Stimulated activated memory B cell treated with anti-CD40 and anti-IgM and Interleukin-4, amounts not matched to agents 10 μg/mL and 1 μg/mL and 100 μg/mL, for 72 hours (primary cell): Measurements from ENCODE around the gene CCP110.

Source experiments
- ATAC-seq: fragments of 150-1000 bp; cut with Tn5 transposase; 2 replicates; pipeline ENCODE4 v1.10.0; 2021
- H3K27ac Mint-ChIP-seq: one replicate; pipeline ENCODE4 v1.8.0; 2022; ENCODE audit warnings: mild to moderate bottlenecking, mixed read lengths
- H3K27me3 Mint-ChIP-seq: one replicate; pipeline ENCODE4 v1.8.0; 2022; ENCODE audit warnings: mixed read lengths
- H3K36me3 Mint-ChIP-seq: one replicate; pipeline ENCODE4 v1.8.0; 2022; ENCODE audit warnings: mixed read lengths
- H3K4me1 Mint-ChIP-seq: one replicate; pipeline ENCODE4 v1.8.0; 2022; ENCODE audit warnings: mixed read lengths
- H3K4me3 Mint-ChIP-seq: one replicate; pipeline ENCODE4 v1.8.0; 2022; ENCODE audit warnings: mild to moderate bottlenecking, moderate library complexity, mixed read lengths
- H3K9me3 Mint-ChIP-seq: one replicate; pipeline ENCODE4 v1.8.0; 2022; ENCODE audit warnings: mixed read lengths

CCP110 gene

DNA sequence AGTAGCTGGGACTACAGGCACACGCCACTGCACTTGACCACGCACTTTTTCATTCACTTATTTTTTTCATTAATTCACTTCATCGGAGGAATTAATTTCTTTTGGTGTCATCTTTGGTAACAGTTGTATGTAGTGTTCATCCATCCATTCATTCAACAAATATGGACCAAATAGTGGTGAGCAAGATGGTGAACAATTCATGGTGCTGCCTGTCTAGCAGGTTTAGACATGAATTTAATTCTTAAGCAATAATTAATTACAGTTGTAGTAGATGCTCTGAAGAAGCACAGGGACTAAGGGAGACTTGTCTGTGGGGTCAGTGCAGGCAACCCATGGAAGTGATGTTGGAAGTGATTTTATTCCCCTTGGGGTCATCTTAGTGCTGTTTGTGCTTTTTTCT is 24.3 kb upstream of the CCP110 start:
- H3K9me3 Mint-ChIP-seq, result no peaks in the 10 kb centered on the region
- peaks cover 27% of the 10 kb centered on the region for H3K36me3 Mint-ChIP-seq
- no peak for ATAC-seq
- H3K4me3 Mint-ChIP-seq, result no peak overlapping the region
- H3K27ac Mint-ChIP-seq, result no peak overlapping the region
- H3K27me3 Mint-ChIP-seq, result no peaks in the 10 kb centered on the region
- H3K4me1 Mint-ChIP-seq, result no peaks in the 10 kb centered on the region

DNA sequence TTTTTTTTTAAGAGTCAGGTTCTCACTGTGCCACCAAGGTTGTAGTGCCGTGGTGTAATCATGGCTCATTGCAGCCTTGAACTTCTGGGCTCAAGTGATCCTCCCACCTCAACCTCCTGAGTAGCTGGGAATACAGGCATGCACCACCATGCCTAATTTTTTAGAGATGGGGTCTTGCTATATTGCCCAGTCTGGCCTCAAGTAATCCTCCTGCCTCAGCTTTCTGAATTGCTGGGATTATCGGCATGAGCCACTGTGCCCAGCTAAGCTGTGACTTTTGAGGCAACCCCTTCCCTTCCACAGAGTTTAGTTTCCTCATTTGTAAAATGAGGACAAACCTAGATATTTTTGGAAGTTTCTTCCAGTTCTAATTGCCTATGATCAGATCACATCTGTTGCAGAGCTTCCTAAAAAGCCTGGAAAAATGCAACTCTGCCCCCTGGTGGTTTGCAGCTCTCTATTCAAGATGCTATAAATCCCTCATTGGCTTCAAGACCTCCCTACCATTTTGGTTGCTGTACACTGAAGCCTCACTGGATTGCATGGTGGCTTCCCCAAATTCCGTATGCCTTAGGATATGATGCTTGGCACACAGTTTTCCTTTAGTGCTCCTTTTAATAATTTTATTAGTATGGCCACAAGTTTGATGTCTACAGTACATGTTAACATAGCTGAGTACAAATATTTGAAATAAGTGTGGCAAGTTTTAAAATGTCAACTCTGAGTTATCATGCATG is 21.2 kb upstream of the CCP110 start:
- Mint-ChIP-seq H3K27ac (no peak overlapping the region), H3K27me3 (no peaks in the 10 kb centered on the region), H3K36me3 (peaks cover 53% of the 10 kb centered on the region), H3K4me1 (no peaks in the 10 kb centered on the region), H3K4me3 (no peak overlapping the region), H3K9me3 (no peaks in the 10 kb centered on the region)
- ATAC-seq, result peak; percentile 64

DNA sequence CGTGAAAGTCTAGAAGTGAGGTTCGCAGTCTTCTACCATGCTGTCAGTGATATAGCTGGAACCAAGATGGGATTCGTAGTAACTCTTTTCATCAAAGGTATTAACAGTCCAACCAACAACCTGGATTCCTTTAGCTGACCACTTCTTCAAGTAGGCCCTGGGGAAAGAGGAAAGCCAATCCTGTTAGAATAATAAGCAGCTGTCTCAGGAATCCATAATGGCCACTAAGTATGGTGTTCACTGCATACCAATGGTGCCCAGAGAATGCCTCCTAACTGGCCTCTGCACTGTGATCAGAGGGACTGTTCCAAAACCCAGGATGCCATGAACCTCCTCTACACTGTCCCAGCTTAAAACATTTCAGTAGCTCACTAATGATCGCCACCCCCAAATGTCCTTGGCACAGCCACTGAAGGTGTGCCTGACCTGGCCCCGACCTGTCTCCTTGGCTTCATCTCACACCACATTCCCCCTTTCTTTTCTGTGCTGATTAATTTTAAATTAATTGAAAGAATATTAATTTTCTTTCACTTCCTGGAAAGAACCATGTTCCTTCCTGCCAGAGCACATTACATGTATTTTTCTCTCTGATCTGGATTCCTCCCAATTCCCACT is 20.2 kb upstream of the CCP110 start:
- Mint-ChIP-seq H3K27me3 (no peaks in the 10 kb centered on the region), H3K9me3 (no peaks in the 10 kb centered on the region), H3K36me3 (peaks cover 51% of the 10 kb centered on the region), H3K4me1 (no peaks in the 10 kb centered on the region), H3K27ac (no peak overlapping the region), H3K4me3 (no peak overlapping the region)
- ATAC-seq, result no peak

DNA sequence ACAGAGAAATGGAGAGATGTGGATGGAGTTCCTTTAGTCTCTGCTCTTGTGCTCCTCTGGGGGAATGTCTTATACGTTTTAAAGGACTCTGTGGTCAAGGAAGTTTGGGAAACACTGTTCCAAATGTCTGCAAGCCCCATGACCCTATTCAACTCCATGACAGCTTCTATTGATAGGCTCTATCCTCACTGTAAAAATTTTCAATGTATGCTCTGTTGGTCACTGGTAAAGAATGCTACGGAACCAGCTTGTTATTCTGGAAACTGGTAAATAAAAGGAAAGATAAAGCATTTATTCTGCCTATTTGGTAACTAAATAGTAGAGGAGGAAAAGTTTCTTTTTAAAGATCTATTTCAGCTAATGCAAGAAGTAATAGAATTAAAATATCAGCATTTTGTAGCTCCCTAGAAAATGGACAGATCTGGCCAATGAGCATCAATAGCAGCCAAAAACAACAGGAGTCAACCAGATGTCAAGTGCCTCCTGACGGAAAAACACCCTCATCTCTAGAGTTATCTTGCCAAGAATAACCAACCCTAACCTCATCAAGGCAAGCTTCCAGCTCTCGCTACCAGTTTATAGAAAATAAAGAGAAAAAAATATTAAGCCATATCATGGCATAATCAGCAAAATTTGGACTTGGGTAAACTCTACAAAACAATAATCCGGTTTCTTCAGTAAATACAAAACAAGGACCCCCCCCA is 18.0 kb upstream of the CCP110 start:
- no peaks in the 10 kb centered on the region for H3K4me1 Mint-ChIP-seq
- ATAC-seq, result no peak
- H3K9me3 Mint-ChIP-seq, result no peaks in the 10 kb centered on the region
- no peak overlapping the region for H3K4me3 Mint-ChIP-seq
- H3K36me3 Mint-ChIP-seq, result peaks cover 45% of the 10 kb centered on the region
- no peaks in the 10 kb centered on the region for H3K27me3 Mint-ChIP-seq
- no peak overlapping the region for H3K27ac Mint-ChIP-seq

DNA sequence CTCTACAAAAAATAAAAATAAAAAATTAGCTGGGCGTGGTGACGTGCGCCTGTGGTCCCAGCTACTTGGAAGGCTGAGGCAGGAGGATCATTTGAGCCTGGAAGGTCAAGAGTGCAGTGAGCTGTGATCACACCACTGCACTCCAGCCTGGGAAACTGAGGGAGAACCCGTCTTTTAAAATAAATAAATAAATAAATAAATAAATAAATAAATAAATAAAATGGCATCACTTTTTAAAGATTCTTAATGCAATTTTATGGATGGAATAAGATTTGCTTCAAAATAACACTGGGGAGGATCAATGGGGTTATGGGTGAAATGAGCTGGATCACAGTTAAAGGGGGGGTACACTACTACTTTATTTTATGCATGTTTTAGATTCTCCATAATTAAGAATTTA is 16.8 kb upstream of the CCP110 start:
- no peak for ATAC-seq
- Mint-ChIP-seq H3K9me3 (no peaks in the 10 kb centered on the region), H3K27ac (no peak overlapping the region), H3K27me3 (no peaks in the 10 kb centered on the region), H3K36me3 (peaks cover 44% of the 10 kb centered on the region), H3K4me3 (no peak overlapping the region), H3K4me1 (no peaks in the 10 kb centered on the region)

DNA sequence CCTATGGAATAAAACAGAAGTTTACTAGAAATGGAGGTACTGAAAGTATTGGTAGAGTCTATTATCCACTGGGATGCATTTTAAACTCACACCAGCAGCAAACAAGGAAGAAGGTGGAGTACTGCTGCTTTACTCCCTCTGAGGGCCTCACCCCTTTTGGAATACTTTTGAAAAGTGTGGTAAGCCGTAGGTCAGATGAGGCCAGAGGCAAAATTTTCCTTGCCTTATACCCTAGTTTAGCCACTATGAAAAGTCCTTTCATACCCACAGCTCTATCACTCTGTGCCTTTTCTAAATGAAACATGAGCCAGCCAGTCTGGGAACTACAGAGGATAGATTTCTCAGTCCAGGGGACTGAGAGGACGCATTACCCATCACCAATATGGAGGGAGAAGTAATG is 15.9 kb upstream of the CCP110 start:
- H3K36me3 Mint-ChIP-seq, result peaks cover 51% of the 10 kb centered on the region
- no peak for ATAC-seq
- H3K4me3 Mint-ChIP-seq, result no peak overlapping the region
- peaks cover under 1% of the 10 kb centered on the region for H3K4me1 Mint-ChIP-seq
- no peaks in the 10 kb centered on the region for H3K9me3 Mint-ChIP-seq
- H3K27ac Mint-ChIP-seq, result no peak overlapping the region
- H3K27me3 Mint-ChIP-seq, result no peaks in the 10 kb centered on the region

DNA sequence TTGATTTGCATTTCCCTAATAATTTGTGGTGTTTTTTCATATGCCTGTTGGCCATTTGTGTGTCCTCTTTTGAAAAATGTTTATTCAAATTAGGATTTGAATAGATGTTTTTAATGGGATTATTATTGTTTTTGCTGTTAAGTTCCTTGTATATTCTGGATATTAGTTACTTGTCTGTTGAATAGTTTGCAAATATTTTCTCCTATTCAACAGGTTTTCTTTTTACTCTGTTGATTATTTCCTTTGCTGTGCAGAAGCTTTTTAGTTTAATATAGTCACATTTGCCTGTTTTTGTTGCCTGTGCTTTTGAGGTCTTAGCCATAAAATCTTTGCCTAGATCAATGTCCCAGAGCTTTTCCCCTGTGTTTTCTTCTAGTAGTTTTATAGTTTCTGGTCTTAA is 11.4 kb upstream of the CCP110 start:
- no peak overlapping the region for H3K4me3 Mint-ChIP-seq
- peaks cover 17% of the 10 kb centered on the region for H3K4me1 Mint-ChIP-seq
- ATAC-seq, result no peak
- H3K9me3 Mint-ChIP-seq, result no peaks in the 10 kb centered on the region
- H3K27me3 Mint-ChIP-seq, result no peaks in the 10 kb centered on the region
- peaks cover 49% of the 10 kb centered on the region for H3K36me3 Mint-ChIP-seq
- H3K27ac Mint-ChIP-seq, result no peak overlapping the region

DNA sequence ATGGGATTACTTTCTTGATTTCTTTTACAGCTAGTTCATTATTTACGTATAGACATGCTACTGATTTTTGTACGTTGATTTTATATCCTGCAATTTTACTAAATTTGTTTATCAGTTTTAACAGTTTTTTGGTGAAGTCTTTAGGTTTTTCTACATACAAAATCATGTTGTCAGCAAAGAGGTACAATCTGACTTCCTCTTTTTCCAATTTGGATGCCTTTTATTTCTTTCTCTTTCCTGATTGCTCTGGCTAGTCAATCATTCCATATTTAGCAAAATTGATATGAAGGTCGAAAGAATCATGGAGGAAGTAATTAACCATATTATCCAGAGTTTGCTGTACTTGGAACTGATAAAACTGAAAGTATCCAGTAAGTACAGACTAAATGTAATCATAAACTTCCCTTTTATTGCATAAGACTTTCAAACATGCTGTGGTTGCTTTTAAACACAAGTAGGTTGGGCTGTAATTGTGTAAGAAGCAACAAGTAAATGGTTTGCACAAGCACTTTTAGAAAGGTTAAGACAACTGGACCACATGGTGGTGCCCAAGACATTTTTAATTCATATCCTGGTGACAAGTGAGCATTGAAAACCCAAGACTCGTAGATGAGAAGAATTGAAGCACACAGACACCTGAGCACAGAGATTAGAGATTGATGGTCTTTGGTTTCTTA is 10.2 kb upstream of the CCP110 start:
- H3K4me3 Mint-ChIP-seq, result no peak overlapping the region
- ATAC-seq, result no peak
- H3K4me1 Mint-ChIP-seq, result peaks cover 22% of the 10 kb centered on the region
- no peak overlapping the region for H3K27ac Mint-ChIP-seq
- no peaks in the 10 kb centered on the region for H3K9me3 Mint-ChIP-seq
- H3K36me3 Mint-ChIP-seq, result peaks cover 49% of the 10 kb centered on the region
- H3K27me3 Mint-ChIP-seq, result no peaks in the 10 kb centered on the region

DNA sequence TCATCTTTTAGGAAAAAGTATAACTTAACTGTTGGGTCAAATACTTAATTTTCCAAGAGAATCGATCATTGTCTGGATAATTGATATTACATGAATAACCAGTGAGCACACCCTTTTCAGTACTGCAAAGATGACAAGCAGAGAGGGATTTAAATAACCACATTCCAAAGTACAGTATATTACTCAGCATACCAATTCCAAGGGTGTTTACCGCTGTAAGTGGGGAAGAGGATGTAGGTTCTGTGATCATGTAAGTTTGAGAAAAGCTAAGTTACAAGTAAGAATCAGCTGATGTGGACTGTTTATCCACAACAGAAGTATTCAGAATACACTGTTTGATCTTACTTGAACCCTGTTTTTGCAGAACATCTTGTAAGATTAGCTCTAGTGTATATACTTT is 8.0 kb upstream of the CCP110 start:
- H3K9me3 Mint-ChIP-seq, result no peaks in the 10 kb centered on the region
- no peak overlapping the region for H3K27ac Mint-ChIP-seq
- H3K4me1 Mint-ChIP-seq, result peaks cover 37% of the 10 kb centered on the region
- H3K27me3 Mint-ChIP-seq, result no peaks in the 10 kb centered on the region
- peaks cover 49% of the 10 kb centered on the region for H3K36me3 Mint-ChIP-seq
- ATAC-seq, result no peak
- no peak overlapping the region for H3K4me3 Mint-ChIP-seq

DNA sequence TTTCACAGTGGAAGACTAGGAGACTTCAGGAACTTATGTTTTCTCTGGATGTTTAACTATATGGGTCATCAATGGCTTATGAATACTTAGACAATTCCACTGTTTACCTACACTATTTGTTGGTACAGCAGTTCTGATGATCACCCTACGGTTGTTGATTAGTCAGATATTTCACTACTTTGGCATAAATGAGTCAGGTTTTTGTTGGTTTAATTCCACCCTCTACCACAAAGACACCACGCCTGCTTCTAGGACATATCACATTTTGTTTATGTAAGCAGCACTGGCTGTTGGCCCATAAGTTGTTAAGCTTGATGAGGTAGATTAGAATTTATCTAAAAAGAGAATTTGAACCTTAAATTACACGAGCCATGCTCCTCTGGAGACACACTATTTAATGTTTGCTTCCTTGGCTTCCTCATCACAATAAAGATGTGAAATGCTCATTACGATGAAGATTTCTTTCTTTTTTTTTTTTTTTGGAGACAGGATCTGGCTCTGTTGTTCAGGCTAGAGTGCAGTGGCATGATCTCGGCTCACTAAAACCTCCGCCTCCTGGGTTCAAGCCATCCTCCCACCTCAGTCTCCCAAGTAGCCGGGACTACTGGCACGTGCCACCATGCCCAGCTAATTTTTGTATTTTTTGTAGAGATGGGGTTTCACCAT is 6.2 kb upstream of the CCP110 start:
- ATAC-seq, result no peak
- Mint-ChIP-seq H3K9me3 (no peaks in the 10 kb centered on the region), H3K36me3 (peaks cover 37% of the 10 kb centered on the region), H3K27ac (no peak overlapping the region), H3K4me3 (no peak overlapping the region), H3K27me3 (no peaks in the 10 kb centered on the region), H3K4me1 (peaks cover 52% of the 10 kb centered on the region)

DNA sequence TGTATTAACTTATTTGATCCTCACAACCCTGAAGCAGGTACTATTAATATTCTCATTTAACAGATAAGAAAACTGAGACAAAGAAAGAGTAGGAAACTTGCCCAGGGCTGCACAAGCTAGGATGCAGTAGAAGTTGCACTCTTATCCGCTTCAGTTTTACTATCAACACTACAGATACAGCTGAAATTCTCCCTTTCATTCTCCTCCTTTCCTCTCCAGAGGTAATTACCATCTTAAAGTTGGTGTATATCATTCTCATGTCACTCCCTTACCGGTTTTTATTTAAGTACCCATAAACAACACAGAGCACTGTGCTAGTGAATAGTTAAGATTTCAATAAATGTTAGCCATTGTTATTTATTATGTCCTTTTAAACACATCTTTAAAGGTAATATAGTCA is 5.4 kb upstream of the CCP110 start:
- Mint-ChIP-seq H3K27ac (no peak overlapping the region), H3K36me3 (peaks cover 29% of the 10 kb centered on the region), H3K4me1 (peaks cover 48% of the 10 kb centered on the region), H3K4me3 (no peak overlapping the region), H3K27me3 (no peaks in the 10 kb centered on the region), H3K9me3 (no peaks in the 10 kb centered on the region)
- ATAC-seq, result no peak

DNA sequence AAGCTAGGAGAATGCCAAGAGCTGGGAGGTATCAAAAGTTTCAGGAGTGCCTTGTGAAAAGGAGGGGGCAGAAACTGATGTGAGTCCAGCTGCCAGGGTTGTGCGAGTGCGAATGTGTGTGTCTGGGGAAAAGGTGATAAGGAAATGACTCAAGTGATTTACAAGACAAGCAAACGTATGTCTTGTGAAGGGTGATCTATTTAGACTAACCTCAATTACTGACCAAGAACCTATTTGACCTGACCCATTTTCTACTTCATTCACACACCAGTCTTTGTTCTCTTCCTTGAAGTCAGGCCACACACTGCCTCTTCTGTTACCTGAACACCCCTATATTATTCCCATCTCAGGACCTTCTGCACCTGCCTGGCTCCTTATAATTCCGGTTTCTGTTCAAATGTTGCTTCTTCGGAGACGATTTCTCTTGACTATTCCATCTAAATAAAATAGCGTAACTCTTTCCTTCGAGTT is 2.8 kb upstream of the CCP110 start:
- Mint-ChIP-seq H3K27me3 (no peaks in the 10 kb centered on the region), H3K27ac (peak overlapping the region; percentile 87), H3K9me3 (no peaks in the 10 kb centered on the region), H3K4me1 (peaks cover 56% of the 10 kb centered on the region), H3K36me3 (peaks cover 12% of the 10 kb centered on the region), H3K4me3 (peak overlapping the region; percentile 97)
- ATAC-seq, result no peak

DNA sequence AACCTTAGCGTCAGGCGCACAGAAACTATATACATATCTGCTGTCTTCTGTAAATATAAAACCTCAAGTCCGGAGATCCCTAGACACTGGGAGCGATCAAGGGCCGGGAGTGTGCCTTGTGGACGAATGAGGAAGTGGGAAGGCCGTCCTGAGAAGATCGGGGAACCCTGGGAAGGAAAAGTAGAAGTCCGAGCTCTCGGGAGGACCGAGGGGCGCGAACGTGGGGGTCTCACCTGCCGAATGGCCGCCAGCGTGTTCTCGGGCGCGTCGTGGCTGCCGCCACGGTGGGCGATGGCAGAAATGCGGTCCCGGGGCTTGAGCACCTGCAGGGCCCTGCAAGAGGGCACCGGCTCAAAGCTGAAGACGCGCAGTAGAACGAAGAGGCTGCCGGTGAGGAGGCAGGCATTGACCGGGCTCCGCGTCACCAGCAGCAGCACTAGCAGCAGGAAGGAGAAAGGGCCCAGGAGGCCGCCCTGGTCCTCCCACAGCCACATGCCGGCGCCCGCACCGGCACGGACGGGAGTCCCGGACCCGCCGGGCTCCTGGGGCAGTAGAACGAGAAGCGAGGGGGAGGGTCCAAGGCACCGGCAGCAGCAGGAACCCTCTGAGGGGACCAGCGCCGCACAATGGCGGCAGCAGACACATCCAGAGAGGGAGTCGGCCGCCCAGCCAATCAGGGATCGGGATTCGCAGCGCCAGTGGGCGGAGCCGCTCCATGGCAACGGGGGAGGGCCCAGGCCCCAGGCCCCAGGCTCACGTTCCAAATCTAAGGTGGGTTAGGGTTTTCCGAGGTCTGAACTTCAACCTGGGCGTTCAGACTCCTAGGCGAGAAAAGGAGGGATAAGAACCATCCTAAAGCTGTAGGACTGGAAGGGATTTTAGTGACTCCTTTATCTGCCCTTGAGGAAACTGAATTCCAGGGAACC is 2.0 kb upstream of the CCP110 start, which contains the start of gene GDE1:
TSS of gene GDE1 (minus strand) at position 628 of the 926 bp plus-strand sequence. CDS start at position 494, 134 bp downstream.
- H3K4me1 Mint-ChIP-seq, result peaks cover 56% of the 10 kb centered on the region
- H3K27me3 Mint-ChIP-seq, result no peaks in the 10 kb centered on the region
- H3K27ac Mint-ChIP-seq, result peak within 1 kb of the TSS; percentile 87
- ATAC-seq, result peak; percentile 92
- peak within 1 kb of the TSS; percentile 97 for H3K4me3 Mint-ChIP-seq
- no peaks in the 10 kb centered on the region for H3K9me3 Mint-ChIP-seq
- H3K36me3 Mint-ChIP-seq, result peaks cover 7% of the 10 kb centered on the region

DNA sequence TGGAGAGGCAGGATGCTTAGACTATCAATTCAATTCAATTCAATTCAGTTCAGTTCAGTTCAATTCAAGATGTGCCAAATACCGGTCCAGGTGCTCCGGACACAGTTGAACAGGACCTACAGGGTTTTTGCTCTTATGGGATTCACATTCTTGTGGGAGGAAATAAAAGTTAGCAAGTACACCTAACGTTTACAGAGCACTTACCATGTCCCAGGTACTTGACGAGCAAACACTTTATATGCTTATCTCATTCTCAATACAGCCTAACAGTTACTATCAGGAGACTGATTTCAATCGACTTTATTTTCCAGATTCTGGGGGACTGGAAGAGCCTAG is 1.4 kb upstream of the CCP110 start:
- no peaks in the 10 kb centered on the region for H3K27me3 Mint-ChIP-seq
- peaks cover 51% of the 10 kb centered on the region for H3K4me1 Mint-ChIP-seq
- peak overlapping the region; percentile 87 for H3K27ac Mint-ChIP-seq
- H3K36me3 Mint-ChIP-seq, result peaks cover under 1% of the 10 kb centered on the region
- H3K9me3 Mint-ChIP-seq, result no peaks in the 10 kb centered on the region
- no peak for ATAC-seq
- peak overlapping the region; percentile 97 for H3K4me3 Mint-ChIP-seq
